Body of pancreas (tissue), 4 donors: ENCODE data around the gene OR4F6.

ENCODE experiments used
- POLR2A ChIP-seq, 3 donors: fragments of 450-650 bp; IDR thresholded peaks; one replicate each; pipeline ENCODE4 v1.6.1; 2016; ENCODE audit warnings: antibody characterized with exemption in 3 of 3, mild to moderate bottlenecking in 2 of 3
- TF ChIP-seq, protein P1 (sequence below), 7 experiments: fragments of 450-650 bp in 4 of 7; fragments of 200-600 bp in 3 of 7; sonication (generic) in 3 of 7; IDR thresholded peaks; one replicate each; pipeline ENCODE4 v1.5.1; 2016 to 2019; ENCODE audit warnings: antibody characterized with exemption in 7 of 7

DNA sequence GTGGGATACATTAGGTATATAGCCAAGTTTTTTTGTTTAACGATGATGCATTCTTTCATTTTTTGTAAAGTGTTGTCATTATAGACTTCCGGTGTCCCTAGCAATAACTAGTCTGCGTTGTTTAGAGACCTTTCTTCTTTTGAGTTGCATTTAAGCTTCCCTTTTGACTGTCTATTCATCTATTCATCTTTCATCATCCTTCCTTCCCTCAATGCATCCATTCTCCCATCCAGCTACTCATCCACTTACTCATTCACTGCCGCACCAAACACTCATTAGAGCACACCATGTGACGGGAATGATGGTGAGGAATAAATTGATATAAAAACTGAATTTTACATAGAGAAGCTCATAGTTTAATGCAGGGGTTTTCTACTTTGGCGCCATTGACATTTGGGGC is 41.6 kb downstream of the OR4F6 start:
- TF ChIP-seq, protein P1, sequence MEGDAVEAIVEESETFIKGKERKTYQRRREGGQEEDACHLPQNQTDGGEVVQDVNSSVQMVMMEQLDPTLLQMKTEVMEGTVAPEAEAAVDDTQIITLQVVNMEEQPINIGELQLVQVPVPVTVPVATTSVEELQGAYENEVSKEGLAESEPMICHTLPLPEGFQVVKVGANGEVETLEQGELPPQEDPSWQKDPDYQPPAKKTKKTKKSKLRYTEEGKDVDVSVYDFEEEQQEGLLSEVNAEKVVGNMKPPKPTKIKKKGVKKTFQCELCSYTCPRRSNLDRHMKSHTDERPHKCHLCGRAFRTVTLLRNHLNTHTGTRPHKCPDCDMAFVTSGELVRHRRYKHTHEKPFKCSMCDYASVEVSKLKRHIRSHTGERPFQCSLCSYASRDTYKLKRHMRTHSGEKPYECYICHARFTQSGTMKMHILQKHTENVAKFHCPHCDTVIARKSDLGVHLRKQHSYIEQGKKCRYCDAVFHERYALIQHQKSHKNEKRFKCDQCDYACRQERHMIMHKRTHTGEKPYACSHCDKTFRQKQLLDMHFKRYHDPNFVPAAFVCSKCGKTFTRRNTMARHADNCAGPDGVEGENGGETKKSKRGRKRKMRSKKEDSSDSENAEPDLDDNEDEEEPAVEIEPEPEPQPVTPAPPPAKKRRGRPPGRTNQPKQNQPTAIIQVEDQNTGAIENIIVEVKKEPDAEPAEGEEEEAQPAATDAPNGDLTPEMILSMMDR (IDR thresholded peaks at IDR 0.05), result no peak
- no peak for TF ChIP-seq POLR2A (IDR thresholded peaks at IDR 0.05)
